Subcutaneous adipose tissue (tissue), 4 donors: Measurements from ENCODE around the gene MTFR1L. TPM values are rescaled to one million over a fixed set of nuclear protein-coding genes. Genes with fewer than 3 reads are reported as not detected.

Experiments
- CTCF ChIP-seq: fragments of 450-650 bp; IDR thresholded peaks from one replicate; pipeline ENCODE4 v1.5.1; 2016; ENCODE audit warnings: low read depth, mild to moderate bottlenecking, control low read depth, antibody characterized with exemption, moderate library complexity
- total RNA-seq, 4 donors: library from RNA; depleted of rRNA; stranded (reverse); fragments of >200 nt; gene quantifications; one replicate each; pipeline ENCODE4 v1.1.0, GENCODE V29; 2016

Gene MTFR1L
- total RNA-seq, 4 donors from 2014 or later, result 53.6 to 89.5 (median 60.4) TPM

GRCh38 chr1:25816112-25816718 lies 3.5 kb upstream of the MTFR1L start:
- no peak for TF ChIP-seq CTCF

- TF ChIP-seq CTCF, result no peak
Measured at GRCh38 chr1:25817840-25818501, 1.8 kb upstream of the MTFR1L start.

GRCh38 chr1:25818569-25818968 lies 1.2 kb upstream of the MTFR1L start:
- TF ChIP-seq CTCF, result no peak

- no peak for TF ChIP-seq CTCF
Measured at GRCh38 chr1:25820247-25821111, 725 bp downstream of the MTFR1L start.

GRCh38 chr1:25821112-25821476 lies 1.3 kb downstream of the MTFR1L start:
- TF ChIP-seq CTCF, result no peak

GRCh38 chr1:25821630-25822091 lies 1.9 kb downstream of the MTFR1L start:
- no peak for TF ChIP-seq CTCF

GRCh38 chr1:25825605-25826004 lies 5.9 kb downstream of the MTFR1L start:
- no peak for TF ChIP-seq CTCF
